A673 (cell line): ENCODE results near the gene CFAP92. TPM values are rescaled to one million over a fixed set of nuclear protein-coding genes. Genes with fewer than 3 reads are reported as not detected.

Experiments used
- BruUV-seq: library from RNA; stranded (reverse); fragments of 400-500 nt; replicated peaks from 2 replicates; lab custom pipeline; 2021; lab: Mats Ljungman, UMichigan
- CTCF ChIA-PET: fragments of 300-600 bp; sonication (Branson Sonifier 250); formaldehyde crosslinking; loops from one replicate; lab custom pipeline; 2022; ENCODE audit warnings: antibody characterized with exemption; lab: Charles Lee
- POLR2A ChIA-PET: fragments of 300-600 bp; sonication (Branson Sonifier 250); formaldehyde crosslinking; loops from one replicate; lab custom pipeline; 2022; ENCODE audit warnings: antibody characterized with exemption; ENCODE audit not compliant: low non-redundant PET; lab: Charles Lee
- DNase-seq: peaks from one replicate; pipeline ENCODE4 v3.0.0-alpha.2; 2015; ENCODE audit warnings: low spot score
- H3K27ac ChIP-seq: fragments of 200-600 bp; sonication (generic); 2 replicates; pipeline ENCODE4 v1.5.1; 2016; ENCODE audit warnings: mixed run types, low read depth, mild to moderate bottlenecking, mixed read lengths, antibody characterized with exemption, low read length; ENCODE audit not compliant: poor library complexity, severe bottlenecking
- H3K27me3 ChIP-seq: fragments of 200-600 bp; sonication (generic); replicated peaks from 2 replicates; pipeline ENCODE4 v1.6.1; 2017; ENCODE audit warnings: mixed run types, low read depth, mild to moderate bottlenecking, mixed read lengths, antibody characterized with exemption, low read length; ENCODE audit not compliant: insufficient read depth, poor library complexity
- H3K36me3 ChIP-seq: fragments of 200-600 bp; sonication (generic); 2 replicates; pipeline ENCODE4 v1.6.1; 2016; ENCODE audit warnings: mixed run types, mild to moderate bottlenecking, mixed read lengths, antibody characterized with exemption, low read length; ENCODE audit not compliant: insufficient read depth, poor library complexity, severe bottlenecking
- H3K4me1 ChIP-seq: fragments of 200-600 bp; sonication (generic); 2 replicates; pipeline ENCODE4 v1.6.1; 2017; ENCODE audit warnings: mixed run types, mild to moderate bottlenecking, mixed read lengths, antibody characterized with exemption, low read length; ENCODE audit not compliant: insufficient read depth, poor library complexity, severe bottlenecking
- H3K4me3 ChIP-seq: fragments of 200-600 bp; sonication (generic); 2 replicates; pipeline ENCODE4 v1.5.1; 2016; ENCODE audit warnings: low read depth, mixed run types, mild to moderate bottlenecking, mixed read lengths, low read length; ENCODE audit not compliant: poor library complexity, severe bottlenecking
- H3K9me3 ChIP-seq: fragments of 200-600 bp; sonication (generic); 2 replicates; pipeline ENCODE4 v1.6.1; 2016; ENCODE audit warnings: mixed run types, low read depth, mild to moderate bottlenecking, mixed read lengths, antibody characterized with exemption, low read length; ENCODE audit not compliant: poor library complexity, severe bottlenecking
- CTCF ChIP-seq: fragments of 300-800, 200-600 bp; sonication (generic); conservative IDR thresholded peaks from 2 replicates; pipeline ENCODE4 v1.5.1; 2017; ENCODE audit warnings: low read depth, mild to moderate bottlenecking, antibody characterized with exemption, low read length, moderate library complexity, mixed read lengths
- EZH2 ChIP-seq: fragments of 200-600 bp; sonication (generic); IDR thresholded peaks from 2 replicates; pipeline ENCODE4 v1.6.1; 2017; ENCODE audit warnings: borderline replicate concordance, low read depth, mild to moderate bottlenecking, mixed read lengths, antibody characterized with exemption, low read length; ENCODE audit not compliant: poor library complexity, severe bottlenecking
- intact Hi-C: fragments of 100-400 bp; cut with micrococcal nuclease; formaldehyde crosslinking; loops from one replicate; pipeline ENCODE4 v1.10.0; 2022; ENCODE audit not compliant: unreplicated experiment
- total RNA-seq: library from RNA; stranded (reverse); gene quantifications from 2 replicates; pipeline ENCODE4 v1.2.3, GENCODE V29; 2021

The CFAP92 gene
- total RNA-seq, 1 experiment from 2014 or later: not detected

GRCh38 chr3:129020691-129021090, 26.8 kb upstream of the CFAP92 start:
- peaks cover 5% of the 10 kb centered on the region for H3K4me1 ChIP-seq
- no peak for DNase-seq
- BruUV-seq: no TSS peak
- no peaks in the 10 kb centered on the region for H3K9me3 ChIP-seq
- no peak overlapping the region for H3K27ac ChIP-seq
- CTCF ChIA-PET: no interaction called here
- H3K36me3 ChIP-seq: no peaks in the 10 kb centered on the region
- TF ChIP-seq EZH2 (no peak), CTCF (no peak)
- no peak overlapping the region for H3K4me3 ChIP-seq
- POLR2A ChIA-PET: no interaction called here
- H3K27me3 ChIP-seq: no peaks in the 10 kb centered on the region
- intact Hi-C loops: no loop called here

- Histone ChIP-seq H3K36me3 (no peaks in the 10 kb centered on the region), H3K4me1 (peaks cover 7% of the 10 kb centered on the region), H3K9me3 (no peaks in the 10 kb centered on the region), H3K4me3 (no peak overlapping the region), H3K27me3 (no peaks in the 10 kb centered on the region), H3K27ac (no peak overlapping the region)
- no peak for DNase-seq
- POLR2A ChIA-PET: no interaction called here
- CTCF ChIA-PET: no interaction called here
- BruUV-seq: no TSS peak
- TF ChIP-seq CTCF (no peak), EZH2 (no peak)
- intact Hi-C loops: no loop called here
Observed at GRCh38 chr3:129019266-129019665, 25.4 kb upstream of the CFAP92 start.

GRCh38 chr3:129018751-129019150, 24.9 kb upstream of the CFAP92 start:
- CTCF ChIA-PET: interaction anchor here (0.5 kb wide), 1 partner anchor 186 kb away, joined by 3 read pairs; no protein-coding TSS in a partner anchor
- intact Hi-C loops: no loop called here

More at GRCh38 chr3:129018751-129019150, 24.9 kb upstream of the CFAP92 start:
- H3K9me3 ChIP-seq: no peaks in the 10 kb centered on the region
- POLR2A ChIA-PET: no interaction called here
- no peak overlapping the region for H3K4me3 ChIP-seq
- H3K36me3 ChIP-seq: no peaks in the 10 kb centered on the region
- no peak overlapping the region for H3K27ac ChIP-seq
- DNase-seq: no peak
- H3K27me3 ChIP-seq: no peaks in the 10 kb centered on the region
- H3K4me1 ChIP-seq: peaks cover 7% of the 10 kb centered on the region
- TF ChIP-seq EZH2 (no peak), CTCF (no peak)
- no TSS peak for BruUV-seq
